Endothelial cell of umbilical vein (primary cell): Measurements from ENCODE around the gene COLGALT1. TPM values are rescaled to one million over a fixed set of nuclear protein-coding genes. Genes with fewer than 3 reads are reported as not detected.

ENCODE experiments used
- BruUV-seq: library from RNA; stranded (reverse); fragments of 400-500 nt; replicated peaks from 2 replicates; lab custom pipeline; 2021; lab: Mats Ljungman, UMichigan
- CTCF ChIA-PET: fragments of 300-600, 350-600 bp; sonication (Branson Sonifier 250); formaldehyde crosslinking; loops from one replicate; lab custom pipeline; 2021; ENCODE audit warnings: antibody characterized with exemption, inconsistent platforms; lab: Charles Lee
- POLR2A ChIA-PET: fragments of 300-600, 350-600 bp; sonication (Branson Sonifier 250); formaldehyde crosslinking; loops from one replicate; lab custom pipeline; 2021; ENCODE audit warnings: antibody characterized with exemption, inconsistent platforms; lab: Charles Lee
- DNase-seq: peaks from one replicate; pipeline ENCODE4 v3.0.0-alpha.2; 2011; ENCODE audit warnings: low read depth, low spot score
- FAIRE-seq: peaks from 2 replicates; lab custom pipeline; 2011; peaks lifted over from hg19 to GRCh38; lab: Jason Lieb, UNC
- H2AFZ ChIP-seq: 2 replicates; pipeline ENCODE4 v1.6.0; 2012; ENCODE audit warnings: low read depth, low read length, control low read depth, inconsistent platforms
- H3K27ac ChIP-seq: 2 replicates; pipeline ENCODE4 v1.5.1; 2011; ENCODE audit warnings: low read depth, mild to moderate bottlenecking, control low read depth, low read length, moderate library complexity; ENCODE audit not compliant: insufficient read depth
- H3K27me3 ChIP-seq, 2 experiments: 2 replicates each; pipeline versions ENCODE4 v1.6.0 to v1.6.1; 2011; ENCODE audit warnings: low read length in 2 of 2, mixed read lengths in 1 of 2; ENCODE audit not compliant: control insufficient read depth in 2 of 2, insufficient read depth in 2 of 2
- H3K36me3 ChIP-seq, 2 experiments: 2 replicates in 1 of 2; 3 replicates in 1 of 2; pipeline ENCODE4 v1.5.1; 2011; ENCODE audit warnings: low read length in 2 of 2, mild to moderate bottlenecking in 1 of 2, moderate library complexity in 1 of 2; ENCODE audit not compliant: control insufficient read depth in 2 of 2, insufficient read depth in 2 of 2; ENCODE audit errors: extremely low read depth in 1 of 2
- H3K4me1 ChIP-seq: 3 replicates; pipeline ENCODE4 v1.5.1; 2011; ENCODE audit warnings: mild to moderate bottlenecking, low read length; ENCODE audit not compliant: control insufficient read depth, insufficient read depth; ENCODE audit errors: extremely low read depth
- H3K4me2 ChIP-seq: 2 replicates; pipeline ENCODE4 v1.6.1; 2011; ENCODE audit warnings: low read length, control low read depth, mixed read lengths; ENCODE audit not compliant: insufficient read depth
- H3K4me3 ChIP-seq, 3 experiments: fragments of 200-600 bp in 1 of 3; sonication (generic), shearing (Covaris generic) in 1 of 3; replicated peaks in 1 of 3; 2 replicates each; pipeline ENCODE4 v1.5.1; 2011 to 2016; ENCODE audit warnings: control low read depth in 3 of 3, low read length in 3 of 3, mild to moderate bottlenecking in 2 of 3, inconsistent platforms in 1 of 3, low read depth in 1 of 3, moderate library complexity in 1 of 3; ENCODE audit not compliant: insufficient read depth in 1 of 3
- H3K79me2 ChIP-seq: 2 replicates; pipeline ENCODE4 v1.6.0; 2012; ENCODE audit warnings: low read length, inconsistent platforms; ENCODE audit not compliant: control insufficient read depth, insufficient read depth
- H3K9ac ChIP-seq: replicated peaks from 2 replicates; pipeline ENCODE3; 2011; ENCODE audit warnings: low read length, control low read depth; ENCODE audit not compliant: insufficient read depth; ENCODE audit errors: extremely low read depth
- H3K9me1 ChIP-seq: replicated peaks from 3 replicates; pipeline ENCODE4 v1.6.0; 2011; ENCODE audit warnings: mild to moderate bottlenecking, low read length; ENCODE audit not compliant: control insufficient read depth, insufficient read depth; ENCODE audit errors: extremely low read depth
- H3K9me3 ChIP-seq: replicated peaks from 2 replicates; pipeline ENCODE4 v1.5.1; 2012; ENCODE audit warnings: low read length, inconsistent platforms; ENCODE audit not compliant: control insufficient read depth, insufficient read depth
- H4K20me1 ChIP-seq: replicated peaks from 2 replicates; pipeline ENCODE3; 2011; ENCODE audit warnings: mild to moderate bottlenecking, low read length; ENCODE audit not compliant: control insufficient read depth, insufficient read depth; ENCODE audit errors: extremely low read depth
- EZH2 ChIP-seq: IDR thresholded peaks from 2 replicates; pipeline ENCODE4 v1.6.1; 2012; ENCODE audit warnings: borderline replicate concordance, low read depth, mild to moderate bottlenecking, moderate library complexity, low read length, inconsistent platforms; ENCODE audit not compliant: severe bottlenecking
- FOS ChIP-seq: IDR thresholded peaks from 2 replicates; pipeline ENCODE4 v1.6.1; 2011; ENCODE audit warnings: mild to moderate bottlenecking, low read length, moderate library complexity, borderline replicate concordance; ENCODE audit not compliant: insufficient read depth
- GATA2 ChIP-seq: IDR thresholded peaks from 2 replicates; pipeline ENCODE4 v1.7.0; 2011; ENCODE audit warnings: low read depth, mild to moderate bottlenecking, moderate library complexity, mixed read lengths, low read length; ENCODE audit not compliant: insufficient read length, insufficient read depth
- JUN ChIP-seq: IDR thresholded peaks from 2 replicates; pipeline ENCODE4 v1.6.1; 2011; ENCODE audit warnings: borderline replicate concordance, low read depth; ENCODE audit not compliant: insufficient read length, insufficient read depth
- MYC ChIP-seq: IDR thresholded peaks from one replicate; pipeline ENCODE4 v1.6.1; 2011; ENCODE audit warnings: mild to moderate bottlenecking, low read depth, low read length
- POLR2A ChIP-seq: IDR thresholded peaks from 2 replicates; pipeline ENCODE4 v1.6.1; 2012; ENCODE audit warnings: low read depth, mild to moderate bottlenecking, control low read depth, low read length
- POLR2AphosphoS5 ChIP-seq: IDR thresholded peaks from 2 replicates; pipeline ENCODE4 v1.6.1; 2012; ENCODE audit warnings: low read depth, mild to moderate bottlenecking, control low read depth, low read length, moderate library complexity; ENCODE audit not compliant: insufficient read depth
- dilution Hi-C: fragments of 300-500 bp; cut with MboI; formaldehyde crosslinking; loops from one replicate; pipeline ENCODE4 v1.15.0; 2019; ENCODE audit warnings: low sequenced_read_pairs; ENCODE audit not compliant: extremely low pct_ligation_motif_present
- intact Hi-C: fragments of 100-400 bp; cut with micrococcal nuclease; formaldehyde crosslinking; loops from one replicate; pipeline ENCODE4 v1.10.0; 2022
- polyA plus RNA-seq, 4 experiments: library from polyadenylated mRNA; depleted of rRNA in 3 of 4; stranded (reverse) in 3 of 4; unstranded in 1 of 4; fragments of >200 nt; gene quantifications; 2 replicates each; pipeline versions ENCODE4 v1.2.1 to v1.2.3, GENCODE V29; 2011 to 2012; ENCODE audit warnings: missing spikeins in 1 of 4
- total RNA-seq: library from RNA; stranded (reverse); gene quantifications from 2 replicates; pipeline ENCODE4 v1.2.3, GENCODE V29; 2021
- TF ChIP-seq, protein P1 (sequence below): IDR thresholded peaks from 2 replicates; pipeline ENCODE4 v1.6.1; 2011; ENCODE audit not compliant: insufficient read depth, insufficient read length
- TF ChIP-seq, protein P2 (sequence below), 2 donors: IDR thresholded peaks; 1 replicate in 1 of 2; 2 replicates in 1 of 2; pipeline ENCODE4 v1.5.1; 2011; ENCODE audit warnings: low read length in 2 of 2, mild to moderate bottlenecking in 2 of 2, moderate library complexity in 2 of 2, control low read depth in 1 of 2, inconsistent platforms in 1 of 2, low read depth in 1 of 2; ENCODE audit not compliant: insufficient read depth in 1 of 2; ENCODE audit errors: extremely low read depth in 1 of 2

COLGALT1 gene
- total and polyA plus RNA-seq, 2 donors (not counting 3 experiments of a cell fraction or from before 2014, with no cell fraction given), result 263 to 355 TPM

DNA sequence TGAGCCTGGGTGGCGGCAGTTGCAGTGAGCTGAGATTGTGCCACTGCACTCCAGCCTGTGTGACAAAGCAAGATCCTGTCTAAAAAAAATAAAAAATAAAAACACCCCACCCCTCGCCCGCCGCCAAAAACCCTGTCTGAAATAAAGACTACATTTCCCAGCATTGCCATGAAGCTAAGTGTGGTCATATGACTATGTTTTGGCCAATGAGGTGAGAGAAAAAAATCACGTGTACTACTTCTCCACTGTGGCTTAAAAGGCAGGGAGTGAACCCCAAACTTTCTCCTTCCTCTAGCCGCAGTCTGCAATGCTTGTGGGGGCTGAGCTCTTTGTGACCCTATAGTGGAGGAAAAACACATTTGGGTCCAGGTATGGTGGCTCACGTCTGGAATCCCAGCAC, 54.9 kb downstream of the COLGALT1 start:
- Histone ChIP-seq H3K79me2 (no peaks in the 10 kb centered on the region), H3K4me1 (no peaks in the 10 kb centered on the region), H3K4me2 (no peak overlapping the region), H3K9me1 (no peaks in the 10 kb centered on the region), H3K9me3 (no peaks in the 10 kb centered on the region), H4K20me1 (no peaks in the 10 kb centered on the region), H3K4me3 (no peak overlapping the region), H3K36me3 (no peaks in the 10 kb centered on the region), H3K27me3 (no peaks in the 10 kb centered on the region), H3K9ac (no peak overlapping the region), H3K27ac (no peak overlapping the region), H2AFZ (no peak overlapping the region)
- no TSS peak for BruUV-seq
- CTCF ChIA-PET, result interaction anchor here (1.2 to 1.7 kb wide), 3 partner anchors 12 to 249 kb away, joined by 3 to 6 read pairs (median 5); partner anchors contain the start of gene RPL18A
- peak; percentile 60 for FAIRE-seq
- POLR2A ChIA-PET, result no interaction called here
- TF ChIP-seq, protein P1, sequence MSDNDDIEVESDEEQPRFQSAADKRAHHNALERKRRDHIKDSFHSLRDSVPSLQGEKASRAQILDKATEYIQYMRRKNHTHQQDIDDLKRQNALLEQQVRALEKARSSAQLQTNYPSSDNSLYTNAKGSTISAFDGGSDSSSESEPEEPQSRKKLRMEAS, result no peak
- TF ChIP-seq FOS, result no peak
- no peak for TF ChIP-seq EZH2
- TF ChIP-seq, protein P2, sequence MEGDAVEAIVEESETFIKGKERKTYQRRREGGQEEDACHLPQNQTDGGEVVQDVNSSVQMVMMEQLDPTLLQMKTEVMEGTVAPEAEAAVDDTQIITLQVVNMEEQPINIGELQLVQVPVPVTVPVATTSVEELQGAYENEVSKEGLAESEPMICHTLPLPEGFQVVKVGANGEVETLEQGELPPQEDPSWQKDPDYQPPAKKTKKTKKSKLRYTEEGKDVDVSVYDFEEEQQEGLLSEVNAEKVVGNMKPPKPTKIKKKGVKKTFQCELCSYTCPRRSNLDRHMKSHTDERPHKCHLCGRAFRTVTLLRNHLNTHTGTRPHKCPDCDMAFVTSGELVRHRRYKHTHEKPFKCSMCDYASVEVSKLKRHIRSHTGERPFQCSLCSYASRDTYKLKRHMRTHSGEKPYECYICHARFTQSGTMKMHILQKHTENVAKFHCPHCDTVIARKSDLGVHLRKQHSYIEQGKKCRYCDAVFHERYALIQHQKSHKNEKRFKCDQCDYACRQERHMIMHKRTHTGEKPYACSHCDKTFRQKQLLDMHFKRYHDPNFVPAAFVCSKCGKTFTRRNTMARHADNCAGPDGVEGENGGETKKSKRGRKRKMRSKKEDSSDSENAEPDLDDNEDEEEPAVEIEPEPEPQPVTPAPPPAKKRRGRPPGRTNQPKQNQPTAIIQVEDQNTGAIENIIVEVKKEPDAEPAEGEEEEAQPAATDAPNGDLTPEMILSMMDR (IDR thresholded peaks at IDR 0.05; ENCODE audit: extremely low read depth in 1 of 2, insufficient read depth in 1 of 2, low read depth in 1 of 2, low read length in 2 of 2), result no peak
- no peak for TF ChIP-seq JUN
- TF ChIP-seq POLR2AphosphoS5, result no peak
- TF ChIP-seq MYC, result no peak
- TF ChIP-seq POLR2A, result no peak
- no peak for TF ChIP-seq GATA2
- dilution Hi-C loops, result no loop called here
- peak; percentile 14 for DNase-seq
- intact Hi-C loops, result no loop called here
